HG02610 (cell line): ENCODE measurements around the gene B3GALT4.

Source experiments
- ATAC-seq: cut with Tn5 transposase; IDR thresholded peaks from one replicate; pipeline ENCODE4 v1.9.1; 2021; ENCODE audit warnings: mild to moderate bottlenecking, moderate library complexity; ENCODE audit not compliant: unreplicated experiment

The B3GALT4 gene

GRCh38 chr6:33313709-33314514 lies 37.0 kb downstream of the B3GALT4 start, which contains the start of gene TAPBP:
Gene TAPBP (minus strand): TSS chr6:33314078. CDS start chr6:33314041, 37 bp downstream.
- ATAC-seq: peak; percentile 35

DNA sequence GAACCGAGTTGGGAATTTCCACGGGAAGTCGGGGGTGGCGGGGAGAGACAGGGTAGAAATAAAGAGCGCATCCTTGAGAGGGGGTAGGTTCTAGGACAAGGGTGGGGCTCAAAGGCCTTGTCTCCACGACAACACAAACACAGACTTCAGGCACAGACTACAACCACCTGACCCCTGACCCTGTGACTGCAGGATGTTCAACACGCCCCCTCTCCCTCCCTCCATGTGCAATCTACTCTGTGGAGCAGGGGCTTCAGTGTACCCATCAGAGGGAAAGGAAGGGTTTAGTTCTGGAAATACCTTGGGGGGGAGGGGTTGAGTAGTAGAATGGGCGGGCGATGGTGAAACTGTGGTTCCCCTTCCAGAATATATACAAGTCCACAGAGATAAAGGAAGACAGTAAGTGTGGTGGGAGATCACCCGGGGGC lies 37.6 kb downstream of the B3GALT4 start:
- no peak for ATAC-seq

DNA sequence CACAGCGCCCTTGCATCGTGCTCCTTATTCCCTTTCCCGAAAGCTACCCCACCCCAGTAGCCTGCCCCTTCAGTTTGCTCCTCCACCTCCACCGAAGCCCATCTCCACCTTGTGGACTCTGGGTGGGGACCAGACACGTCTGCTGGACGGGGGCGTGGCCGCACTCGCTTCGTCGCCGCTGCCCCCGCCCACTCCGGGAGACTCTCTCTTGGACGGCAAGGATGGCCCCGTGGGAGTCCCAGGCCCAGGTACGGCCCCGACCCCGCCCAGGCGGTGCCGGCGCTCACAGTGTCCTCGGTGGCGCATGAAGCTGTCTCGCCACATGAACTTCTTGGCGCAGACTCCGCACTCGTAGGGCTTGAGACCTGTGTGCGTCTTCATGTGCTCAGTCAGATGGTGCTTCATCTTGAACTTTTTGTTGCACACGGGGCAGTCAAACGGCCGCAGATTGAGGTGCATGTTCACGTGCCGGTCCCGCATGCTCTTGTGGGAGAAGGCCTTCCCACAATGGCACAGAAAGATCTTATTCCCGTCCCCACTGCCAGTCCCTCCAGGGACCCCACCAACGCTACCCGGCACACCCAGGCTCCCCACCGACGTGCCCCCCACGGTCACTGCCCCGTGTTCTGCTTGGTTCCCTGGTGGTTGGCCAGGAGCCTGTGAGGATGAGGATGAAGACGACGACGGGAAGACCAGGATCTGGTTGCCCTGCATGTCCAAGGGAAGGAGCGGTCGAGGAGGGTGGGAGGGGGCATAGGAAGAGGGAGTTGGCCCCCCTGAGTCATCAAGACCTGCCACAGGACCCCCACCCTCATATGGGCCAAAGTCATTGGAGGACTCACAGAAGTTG lies 38.2 kb downstream of the B3GALT4 start:
- no peak for ATAC-seq

DNA sequence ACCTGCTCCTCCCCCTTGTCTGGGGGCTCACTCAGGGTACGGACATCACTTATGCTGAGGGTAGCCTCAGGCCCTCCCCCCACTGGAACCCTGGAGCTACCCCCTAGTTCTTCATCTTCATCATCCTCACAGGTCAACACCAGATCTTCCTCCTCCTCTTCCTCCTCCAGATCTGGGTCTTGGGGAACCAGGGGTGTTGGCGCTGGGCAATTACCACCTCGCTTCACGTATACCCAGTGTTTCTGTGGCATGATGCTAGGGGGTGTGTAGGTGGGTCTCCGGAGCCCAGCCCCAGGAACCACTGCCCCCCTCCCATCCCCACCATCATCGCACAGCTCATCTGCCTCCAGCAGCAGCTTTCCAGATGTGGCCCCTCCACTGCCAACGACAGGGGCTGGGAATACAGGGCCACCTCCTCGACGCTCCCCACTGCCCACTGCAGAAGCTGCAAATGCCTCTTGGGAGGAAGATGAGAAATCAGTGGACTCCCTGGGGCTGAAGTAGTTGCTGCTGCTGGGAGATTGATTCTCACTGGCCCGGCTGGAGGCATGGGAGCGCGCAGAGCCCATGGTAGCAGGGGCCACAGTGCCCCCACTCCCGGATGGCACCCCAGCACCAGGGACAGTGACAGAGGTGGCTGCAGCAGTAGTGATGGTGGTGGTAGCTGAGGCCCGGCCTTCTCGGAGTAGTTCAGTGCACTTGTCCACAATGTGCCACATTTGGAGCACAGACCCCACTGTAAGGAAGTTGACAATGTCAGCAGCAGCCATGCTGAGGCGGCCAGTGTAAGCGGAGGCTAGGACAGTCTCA lies 39.1 kb downstream of the B3GALT4 start:
- no peak for ATAC-seq

GRCh38 chr6:33316603-33317418 lies 39.9 kb downstream of the B3GALT4 start:
- ATAC-seq: no peak

GRCh38 chr6:33317419-33317668 lies 40.4 kb downstream of the B3GALT4 start:
- no peak for ATAC-seq

DNA sequence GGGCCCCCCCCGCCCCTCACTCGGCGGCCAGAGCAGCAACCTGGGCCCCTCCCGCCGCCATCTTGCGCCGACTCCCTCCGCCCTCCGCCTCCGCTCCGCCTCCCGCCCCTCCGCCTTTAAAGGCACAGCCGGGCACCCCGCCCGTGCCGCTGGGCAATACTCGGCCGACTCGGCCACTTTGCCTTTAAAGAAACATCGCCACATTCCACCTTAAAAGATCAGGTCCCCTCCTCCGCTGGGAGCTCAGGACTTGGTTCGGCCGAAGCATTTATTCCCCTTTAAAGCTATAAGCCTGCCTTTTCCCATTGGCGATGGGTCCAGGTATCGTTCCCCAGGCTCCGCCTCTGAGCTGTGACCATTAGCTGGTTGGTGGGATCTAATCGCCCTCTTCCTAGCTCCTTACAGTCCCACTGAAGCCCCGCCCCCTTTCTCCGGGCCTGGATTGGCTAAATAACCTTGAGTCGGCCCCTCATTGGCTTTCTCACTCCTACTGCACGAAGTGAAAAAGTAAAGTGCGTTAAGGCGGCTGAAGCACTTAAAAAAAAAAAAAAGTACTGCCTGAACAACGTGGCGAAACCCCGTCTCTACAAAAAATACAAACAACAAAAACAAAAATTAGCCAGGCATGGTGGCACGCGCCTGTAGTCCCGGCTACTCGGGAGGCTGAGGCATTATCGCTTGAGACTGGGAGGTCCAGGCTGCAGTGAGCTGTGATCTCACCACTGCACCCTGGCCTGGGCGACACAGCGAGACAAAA lies 40.9 kb downstream of the B3GALT4 start, which contains the start of gene ZBTB22:
Gene ZBTB22, minus strand, starts transcription at position 76 of the 757 bp plus-strand sequence. CDS start 828 bp downstream, outside the sequence.
- peak; percentile 42 for ATAC-seq

DNA sequence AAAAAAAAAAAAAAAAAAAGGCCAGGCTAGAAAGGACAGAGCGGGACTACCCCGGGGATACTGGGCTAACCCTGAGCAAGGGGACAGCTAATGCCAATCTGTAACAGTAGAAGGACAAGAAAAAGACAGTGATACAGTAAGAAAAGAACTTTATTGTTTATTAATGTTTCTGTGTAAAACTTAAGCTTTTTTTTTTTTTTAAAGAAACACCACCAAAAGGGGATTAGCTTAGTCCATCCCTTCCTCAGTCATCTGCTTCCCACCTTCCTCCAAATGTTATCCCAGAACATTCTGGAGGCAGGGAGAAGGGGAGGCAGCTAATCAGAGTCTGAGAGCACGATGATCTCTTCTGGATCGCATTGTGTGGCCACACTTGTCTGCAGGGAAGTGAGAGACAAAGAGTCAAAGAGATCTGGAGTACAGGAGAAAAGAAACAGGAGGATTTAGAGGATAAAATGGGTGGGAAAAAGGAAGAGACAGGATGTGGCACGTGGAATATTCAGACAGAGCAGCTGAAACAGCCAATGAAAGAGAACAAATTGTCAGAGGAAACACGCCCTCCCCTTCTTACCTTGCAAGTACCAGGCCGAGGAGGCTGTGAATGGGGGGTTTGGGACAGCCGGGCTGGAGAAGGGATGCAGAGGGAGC lies 41.6 kb downstream of the B3GALT4 start:
- no peak for ATAC-seq

DNA sequence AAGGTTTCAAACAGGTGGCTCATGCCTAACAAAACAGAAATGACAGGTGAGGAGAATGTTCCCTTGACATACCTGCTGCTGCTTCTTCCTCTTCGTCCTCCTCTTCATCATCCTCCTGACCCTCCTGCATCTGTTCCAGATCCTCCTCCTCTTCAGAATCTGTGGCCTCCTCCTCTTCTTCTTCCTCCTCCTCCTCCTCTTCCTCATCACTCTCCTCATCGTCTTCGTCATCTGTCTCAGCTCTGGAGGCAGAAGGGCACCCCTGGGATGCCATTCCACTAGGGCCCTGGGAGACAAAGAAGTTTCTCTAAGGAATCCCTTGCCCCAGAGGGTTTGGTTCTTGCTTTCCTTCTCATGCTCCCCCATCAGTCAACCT lies 43.0 kb downstream of the B3GALT4 start:
- ATAC-seq: no peak

DNA sequence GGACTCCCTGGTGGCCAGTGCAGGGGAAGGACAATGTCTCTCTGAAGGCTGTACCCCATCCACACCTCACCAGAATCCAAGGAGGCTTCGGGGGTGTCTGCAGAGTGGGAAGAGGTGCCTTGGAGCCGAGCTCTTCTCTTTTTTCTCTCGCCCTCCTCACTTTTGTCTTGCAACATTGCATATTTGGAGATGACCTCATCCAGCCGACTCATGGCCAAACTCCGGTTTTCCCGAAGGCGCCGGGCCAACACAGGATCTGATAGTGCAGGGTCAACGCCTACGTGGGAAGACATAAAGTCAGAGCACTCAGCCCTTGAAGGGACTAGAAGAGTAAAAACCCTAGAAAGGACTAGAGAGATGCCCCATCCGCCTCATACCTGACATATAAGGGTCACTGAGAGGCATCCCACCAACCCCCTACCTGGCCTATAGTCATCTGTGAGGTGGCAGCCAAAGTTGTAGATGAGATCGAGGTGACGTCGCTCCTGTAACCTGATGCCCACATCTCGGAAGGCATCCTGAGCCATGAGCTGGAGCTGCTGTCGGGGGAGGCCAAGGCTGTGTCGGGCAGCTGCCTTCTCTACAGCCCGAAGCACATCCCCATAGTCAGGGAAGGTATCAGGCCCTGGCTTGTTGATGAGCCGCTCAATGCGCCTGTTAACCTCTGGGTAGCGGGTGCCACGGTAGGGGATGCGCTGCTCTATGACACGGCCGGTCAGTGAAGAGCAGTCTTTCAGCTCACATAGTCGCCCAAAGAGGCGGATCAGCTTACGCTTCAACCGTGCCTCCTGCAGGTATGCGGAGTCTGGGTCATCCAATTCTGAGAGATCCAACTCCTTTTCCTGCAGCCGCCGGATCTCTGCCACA lies 43.6 kb downstream of the B3GALT4 start:
- ATAC-seq: no peak

DNA sequence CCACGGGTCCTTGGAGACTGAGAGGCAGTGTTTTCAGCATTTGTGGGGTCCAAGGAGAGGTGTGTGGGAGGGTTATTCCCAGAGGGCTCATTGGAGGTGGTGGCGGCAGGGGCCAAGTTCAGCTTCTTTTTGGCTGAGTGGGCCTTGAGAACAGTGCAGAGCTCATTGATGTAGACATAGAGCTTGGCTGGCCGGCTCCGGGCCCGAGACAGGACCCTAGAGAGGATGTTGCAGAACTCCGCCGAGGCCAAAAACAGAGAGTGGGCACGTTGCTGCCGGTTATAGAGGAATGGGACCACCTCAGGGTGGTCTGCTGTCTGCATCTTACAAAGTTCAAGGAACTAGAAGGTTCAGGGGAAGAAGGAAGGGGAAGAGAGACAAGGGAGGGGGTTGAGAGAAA lies 44.3 kb downstream of the B3GALT4 start:
- ATAC-seq: no peak

GRCh38 chr6:33323623-33323948 lies 46.7 kb downstream of the B3GALT4 start:
- ATAC-seq: no peak

GRCh38 chr6:33324125-33324524 lies 47.2 kb downstream of the B3GALT4 start:
- ATAC-seq: no peak
